Muscle of leg (tissue), 11 donors: ENCODE measurements around the gene NKX2-1. TPM values are rescaled to one million over a fixed set of nuclear protein-coding genes. Genes with fewer than 3 reads are reported as not detected.

Experiments
- DNase-seq: peaks from one replicate; pipeline ENCODE4 v3.0.0; 2013
- H3K27ac ChIP-seq: one replicate; pipeline ENCODE4 v1.5.1; 2013; ENCODE audit warnings: mild to moderate bottlenecking, low read length, control low read depth
- H3K27me3 ChIP-seq: one replicate; pipeline ENCODE4 v1.6.1; 2013; ENCODE audit warnings: low read length; ENCODE audit not compliant: control insufficient read depth, insufficient read depth
- H3K36me3 ChIP-seq: one replicate; pipeline ENCODE4 v1.6.1; 2013; ENCODE audit warnings: low read length; ENCODE audit not compliant: control insufficient read depth, insufficient read depth
- H3K4me1 ChIP-seq: one replicate; pipeline ENCODE4 v1.6.1; 2013; ENCODE audit warnings: low read length; ENCODE audit not compliant: control insufficient read depth, insufficient read depth
- H3K4me3 ChIP-seq: one replicate; pipeline ENCODE4 v1.5.1; 2013; ENCODE audit warnings: low read length, control low read depth
- H3K9me3 ChIP-seq: replicated peaks from 2 replicates; pipeline ENCODE4 v1.6.1; 2013; ENCODE audit warnings: low read depth, low read length; ENCODE audit not compliant: control insufficient read depth
- WGBS: methylation state at CpG from one replicate; pipeline ENCODE4 v1.1.5; 2013; ENCODE audit warnings: missing lambda C conversion rate; ENCODE audit not compliant: insufficient coverage; 5-methylcytosine and 5-hydroxymethylcytosine counted together
- polyA plus RNA-seq, 8 donors: library from polyadenylated mRNA; unstranded; fragments of 120-200 nt; gene quantifications; one replicate each; pipeline versions ENCODE4 v1.2.1 to v1.2.3, GENCODE V29; 2013; ENCODE audit warnings: inconsistent platforms in 1 of 8, low replicate concordance in 1 of 8; ENCODE audit not compliant: insufficient read length in 8 of 8, insufficient read depth in 1 of 8
- total RNA-seq: library from RNA; stranded (reverse); fragments of 120-200 nt; gene quantifications from one replicate; pipeline ENCODE4 v1.2.4, GENCODE V29; 2013

Gene NKX2-1
- total and polyA plus RNA-seq, 9 donors = 4.2 TPM; not detected in 8

DNA sequence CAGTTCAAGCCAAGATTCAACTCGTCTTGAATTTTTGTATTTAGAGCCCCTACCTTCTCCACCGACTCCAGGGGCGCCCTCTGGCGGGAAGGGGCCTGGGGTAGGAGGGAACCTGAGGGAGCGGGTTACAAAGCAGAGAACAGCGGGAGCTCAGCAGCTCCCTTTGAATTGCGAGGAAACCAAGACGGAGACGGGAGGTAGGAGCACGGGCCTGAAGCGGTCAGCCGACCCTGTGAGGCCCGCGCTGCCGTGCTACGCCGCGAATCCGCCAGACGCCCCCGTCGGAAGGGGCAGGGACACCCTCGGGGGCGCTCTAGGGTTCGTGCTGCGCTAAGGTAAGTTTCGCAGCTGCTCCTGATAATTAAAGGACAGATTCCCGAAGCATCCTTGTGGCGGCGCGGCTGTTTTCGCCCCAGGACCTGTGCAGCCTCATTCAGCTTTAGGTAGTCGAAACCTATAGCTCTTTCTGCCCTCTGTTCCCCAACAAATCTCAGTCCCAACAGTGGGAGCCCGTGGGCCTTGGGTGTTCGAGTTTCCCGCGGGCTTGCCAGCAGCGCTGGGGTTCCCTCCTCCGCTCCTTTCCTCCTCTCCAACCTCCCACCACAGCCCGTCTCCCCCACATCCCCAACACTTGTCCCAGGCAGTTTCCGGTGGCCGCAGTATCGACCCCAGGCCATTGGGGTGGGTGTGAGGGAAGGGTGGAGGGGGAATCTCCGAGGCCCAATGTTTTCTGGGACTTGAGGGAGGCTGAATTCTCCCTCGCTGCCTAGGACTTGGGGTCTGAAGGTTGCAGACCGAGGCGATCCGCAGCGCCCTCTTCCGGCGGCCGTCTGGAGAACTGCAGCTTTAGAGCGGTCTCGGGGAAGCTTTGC lies 5.1 kb upstream of the NKX2-1 start:
- no peak for DNase-seq
- Histone ChIP-seq H3K4me3 (no peak overlapping the region), H3K27ac (no peak overlapping the region), H3K27me3 (peaks cover 82% of the 10 kb centered on the region), H3K36me3 (no peaks in the 10 kb centered on the region), H3K4me1 (peaks cover 11% of the 10 kb centered on the region), H3K9me3 (no peaks in the 10 kb centered on the region)
- WGBS = 2% methylated on average over 45 of the region's 54 CpGs

DNA sequence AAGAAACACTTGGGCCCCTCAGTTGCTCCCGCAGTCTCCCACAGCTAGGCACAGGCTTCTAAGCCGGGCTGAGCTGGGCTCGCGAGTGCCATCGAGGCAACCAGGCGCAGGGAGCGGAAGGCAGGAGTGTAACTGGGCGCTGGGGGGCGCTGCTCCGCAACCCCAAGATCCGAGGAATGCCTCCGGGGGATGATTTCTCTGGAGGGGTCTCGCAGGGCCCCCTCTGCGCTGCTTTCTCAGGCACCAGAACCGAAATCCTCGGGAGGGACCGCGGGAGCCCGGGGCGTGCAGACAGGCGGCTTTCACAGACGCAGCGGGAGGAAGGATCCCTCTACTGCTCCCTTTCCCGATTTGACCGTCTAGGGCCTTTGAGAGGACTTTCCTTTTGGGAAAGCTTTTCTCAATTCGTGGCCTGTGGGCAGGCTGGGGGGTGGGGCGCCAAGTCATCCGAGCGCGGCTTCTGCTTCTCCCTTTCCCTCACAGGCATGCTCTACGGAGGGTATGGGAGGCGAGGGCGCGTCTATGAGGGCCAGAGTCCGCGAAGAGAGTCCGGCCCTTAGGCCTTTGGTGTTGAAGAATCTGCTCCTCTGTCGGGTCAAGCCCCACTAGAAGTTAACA lies 4.3 kb upstream of the NKX2-1 start:
- WGBS = 2% methylated on average over 22 of the region's 38 CpGs
- Histone ChIP-seq H3K9me3 (no peaks in the 10 kb centered on the region), H3K27ac (no peak overlapping the region), H3K4me3 (no peak overlapping the region), H3K36me3 (no peaks in the 10 kb centered on the region), H3K4me1 (peaks cover 18% of the 10 kb centered on the region), H3K27me3 (peaks cover 90% of the 10 kb centered on the region)
- no peak for DNase-seq

DNA sequence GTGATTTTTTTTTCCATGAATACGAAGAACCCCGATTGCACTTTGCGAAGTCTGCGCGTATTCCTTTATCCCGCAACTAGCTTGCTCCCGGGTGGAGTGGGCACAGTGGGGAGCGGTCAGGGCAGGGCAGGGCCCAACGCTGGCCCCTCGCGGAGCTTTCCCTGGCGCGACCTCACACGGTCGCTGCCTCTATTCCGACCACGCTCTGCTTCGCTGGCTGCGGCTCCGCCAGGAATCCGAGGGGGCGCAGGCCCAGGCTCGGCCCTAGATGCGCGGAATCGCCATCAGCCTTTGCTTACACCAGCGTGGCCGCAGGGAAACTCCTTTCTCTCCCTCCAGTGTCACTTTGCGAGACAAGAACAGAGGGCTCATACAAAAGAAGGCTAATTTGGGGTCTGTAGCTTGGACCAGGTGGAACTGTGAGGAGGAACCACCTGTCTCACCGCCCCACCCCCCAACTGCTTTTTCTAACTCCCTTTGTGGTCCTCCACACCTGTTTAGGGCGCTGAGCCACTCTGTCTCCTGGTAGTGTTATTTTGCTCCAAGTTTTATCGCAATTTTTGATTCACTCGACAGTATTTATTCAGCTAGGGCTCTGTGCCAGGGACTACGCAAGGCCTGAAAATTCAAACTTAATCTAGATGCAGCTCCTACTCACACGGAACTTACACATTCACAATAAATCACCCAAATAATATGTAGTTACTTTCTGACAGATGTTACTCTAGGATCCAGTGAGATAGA lies 3.1 kb upstream of the NKX2-1 start:
- WGBS = 3% methylated on average over 27 of the region's 35 CpGs
- H3K27ac ChIP-seq = no peak overlapping the region
- no peaks in the 10 kb centered on the region for H3K36me3 ChIP-seq
- no peak for DNase-seq
- H3K4me1 ChIP-seq = peaks cover 22% of the 10 kb centered on the region
- H3K4me3 ChIP-seq = no peak overlapping the region
- H3K9me3 ChIP-seq = no peaks in the 10 kb centered on the region
- peaks cover 99% of the 10 kb centered on the region for H3K27me3 ChIP-seq

DNA sequence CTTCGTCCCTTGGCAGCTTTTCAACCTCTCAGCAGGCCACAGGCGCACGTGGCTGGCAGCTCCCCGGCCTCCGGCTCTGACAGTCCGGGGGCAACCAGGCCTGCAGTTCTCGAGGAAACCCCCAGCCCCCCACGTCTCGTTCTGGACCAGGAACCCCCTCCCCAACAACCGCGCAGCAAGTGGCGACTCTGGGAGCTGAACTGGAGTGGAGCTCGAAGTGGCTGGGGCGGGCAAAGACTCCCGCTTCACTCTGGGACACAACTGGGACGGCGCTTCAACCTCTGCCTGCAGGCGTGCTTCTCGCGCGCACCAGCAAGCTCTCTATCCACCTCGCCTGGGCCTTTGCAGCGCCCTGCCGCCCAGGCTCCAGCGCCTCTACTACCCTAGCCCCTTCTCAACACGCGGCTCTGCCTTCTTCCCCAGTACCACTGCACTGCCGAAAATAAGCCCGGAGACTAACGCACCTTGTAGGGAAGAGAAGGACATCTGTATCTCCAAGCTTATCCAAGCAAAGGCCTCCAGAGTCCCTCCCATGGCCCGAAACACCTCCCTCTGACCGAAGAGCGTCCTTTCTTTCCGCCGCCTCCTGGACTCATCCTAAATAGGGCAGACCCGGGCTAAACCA lies 2.4 kb upstream of the NKX2-1 start:
- H3K9me3 ChIP-seq = no peaks in the 10 kb centered on the region
- no peak overlapping the region for H3K27ac ChIP-seq
- H3K4me3 ChIP-seq = no peak overlapping the region
- H3K4me1 ChIP-seq = peaks cover 22% of the 10 kb centered on the region
- H3K27me3 ChIP-seq = peaks cover 99% of the 10 kb centered on the region
- no peaks in the 10 kb centered on the region for H3K36me3 ChIP-seq
- WGBS = 3% methylated on average over 27 of the region's 36 CpGs
- no peak for DNase-seq

DNA sequence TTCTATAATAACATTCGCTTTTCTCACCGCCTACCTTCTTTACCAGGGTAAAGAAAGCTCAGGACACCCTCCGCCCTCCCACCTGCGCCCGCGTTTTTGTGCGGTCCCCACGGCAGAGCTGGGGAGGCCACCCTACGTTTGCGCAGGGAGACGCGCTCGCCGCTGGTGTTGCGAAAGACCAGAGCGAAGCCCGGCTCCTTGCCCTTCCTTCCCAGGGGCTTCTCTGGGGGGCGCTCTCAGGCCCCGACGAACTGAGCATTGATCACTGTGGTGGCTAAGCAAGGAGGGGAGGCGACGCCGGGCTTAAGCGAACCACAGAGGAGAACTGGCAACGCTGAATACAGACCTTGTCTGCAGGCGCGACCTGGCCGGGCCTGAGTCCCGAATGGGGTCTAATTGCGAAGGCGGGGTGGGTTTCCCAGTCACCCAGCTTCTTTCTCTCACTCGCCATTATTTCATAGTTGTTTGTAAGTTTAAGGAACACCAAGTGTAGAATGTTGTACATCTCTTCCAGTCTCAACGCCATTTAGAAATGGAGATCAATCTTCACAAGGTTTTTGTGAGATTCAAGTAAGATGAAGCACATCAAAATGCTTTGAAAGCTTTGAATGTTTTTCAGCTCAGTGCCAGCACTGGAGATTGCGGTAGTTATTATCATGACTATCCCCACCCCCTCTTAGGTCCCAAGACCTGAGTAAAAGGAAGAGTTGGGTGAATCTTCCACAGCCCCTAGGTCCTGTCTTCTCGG lies 1.7 kb upstream of the NKX2-1 start:
- Histone ChIP-seq H3K4me1 (peaks cover 22% of the 10 kb centered on the region), H3K27me3 (peaks cover 98% of the 10 kb centered on the region), H3K27ac (no peak overlapping the region), H3K9me3 (no peaks in the 10 kb centered on the region), H3K36me3 (no peaks in the 10 kb centered on the region), H3K4me3 (no peak overlapping the region)
- 3% methylated on average over 29 of the region's 35 CpGs for WGBS
- no peak for DNase-seq

DNA sequence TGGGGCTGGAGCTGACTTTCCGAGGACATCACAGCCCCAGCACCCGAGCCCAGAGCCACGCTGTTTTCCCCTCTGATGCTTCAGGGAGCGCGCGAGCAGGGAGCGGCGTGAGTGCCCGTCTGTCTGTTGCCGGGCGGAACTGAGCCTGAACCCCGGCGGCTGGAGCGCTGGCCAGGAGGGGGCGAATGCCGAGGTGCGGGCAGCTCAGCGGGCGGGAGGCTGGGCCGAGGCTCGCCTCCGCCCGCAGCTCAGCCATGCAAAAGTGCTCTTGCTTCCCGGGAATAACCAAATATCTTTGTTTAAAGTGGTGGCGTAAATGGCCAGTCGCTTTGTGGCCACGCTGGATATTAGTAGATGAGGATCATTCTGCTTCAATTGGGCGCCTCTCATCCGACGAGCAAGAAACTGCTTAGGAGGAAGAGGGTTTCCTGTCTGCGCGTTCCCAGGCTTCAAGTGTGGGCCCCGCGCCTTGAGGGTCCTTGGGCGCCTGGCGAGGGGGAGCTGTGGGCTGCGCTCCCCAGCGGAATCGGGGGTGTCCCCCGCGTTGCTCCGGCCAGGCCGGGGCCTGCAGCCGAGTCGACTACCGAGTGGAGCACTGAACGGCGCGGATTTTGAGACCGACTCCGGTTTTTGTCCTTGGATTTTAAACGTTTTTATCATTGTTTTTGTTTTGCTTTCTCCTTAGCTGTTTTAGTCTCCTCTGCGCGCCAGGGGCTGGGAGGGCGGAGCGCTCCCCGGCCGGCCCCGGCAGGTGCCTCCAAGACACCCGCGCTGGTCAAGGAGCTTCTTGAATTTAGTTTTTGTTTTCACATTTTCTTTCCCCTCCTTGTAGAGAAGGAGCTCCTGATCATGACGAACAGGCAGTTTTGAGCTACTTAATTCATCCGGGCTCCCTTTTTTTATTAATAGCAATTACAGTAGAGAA lies 831 bp upstream of the NKX2-1 start:
- no peaks in the 10 kb centered on the region for H3K9me3 ChIP-seq
- H3K4me1 ChIP-seq = peaks cover 22% of the 10 kb centered on the region
- peaks cover 99% of the 10 kb centered on the region for H3K27me3 ChIP-seq
- DNase-seq = no peak
- H3K36me3 ChIP-seq = no peaks in the 10 kb centered on the region
- H3K27ac ChIP-seq = no peak overlapping the region
- H3K4me3 ChIP-seq = peak overlapping the region; percentile 17
- WGBS = under 1% methylated on average over 58 of the region's 63 CpGs

DNA sequence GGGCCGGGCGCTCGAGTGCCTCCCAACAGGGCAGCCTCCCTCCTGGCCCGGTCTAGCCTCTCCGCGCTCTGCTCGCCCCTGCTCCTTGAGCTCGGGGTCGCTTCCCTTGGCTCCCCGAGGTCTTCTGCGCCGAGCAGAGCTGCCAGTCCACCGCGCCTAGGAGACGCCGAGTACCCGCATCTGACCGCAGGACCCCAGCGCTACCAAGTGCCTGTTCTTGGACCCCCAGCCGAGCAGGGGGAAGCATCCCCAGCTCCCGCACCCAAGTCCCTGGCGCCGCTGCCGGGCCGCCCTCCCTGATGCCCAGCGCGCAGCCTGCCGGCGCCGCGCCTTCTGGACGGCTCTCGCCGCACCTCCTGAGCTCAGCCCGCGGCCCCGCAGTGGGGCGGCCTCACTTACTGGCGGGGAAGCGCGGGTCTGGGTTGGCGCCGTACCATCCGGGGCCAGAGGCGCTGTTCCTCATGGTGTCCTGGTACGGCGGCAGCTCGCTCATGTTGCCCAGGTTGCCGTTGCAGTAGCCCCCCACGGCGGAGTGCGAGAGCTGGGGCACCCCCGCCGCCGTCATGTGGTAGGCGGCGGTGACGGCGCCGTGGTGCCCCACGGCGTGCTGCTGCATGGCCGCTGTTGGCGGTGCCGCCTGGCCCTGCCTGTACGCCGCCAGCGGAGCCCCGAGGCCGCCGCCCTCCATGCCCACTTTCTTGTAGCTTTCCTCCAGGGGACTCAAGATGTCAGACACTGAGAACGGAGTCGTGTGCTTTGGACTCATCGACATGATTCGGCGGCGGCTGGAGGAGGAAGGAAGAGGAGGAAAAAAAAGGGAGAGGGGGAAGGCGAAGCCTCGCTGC lies 1.2 kb downstream of the NKX2-1 start:
- H3K27ac ChIP-seq = no peak overlapping the region
- peaks cover 22% of the 10 kb centered on the region for H3K4me1 ChIP-seq
- H3K27me3 ChIP-seq = peaks cover 99% of the 10 kb centered on the region
- no peaks in the 10 kb centered on the region for H3K9me3 ChIP-seq
- no peak overlapping the region for H3K4me3 ChIP-seq
- WGBS = under 1% methylated on average over 78 of the region's 79 CpGs
- H3K36me3 ChIP-seq = no peaks in the 10 kb centered on the region
- no peak for DNase-seq

DNA sequence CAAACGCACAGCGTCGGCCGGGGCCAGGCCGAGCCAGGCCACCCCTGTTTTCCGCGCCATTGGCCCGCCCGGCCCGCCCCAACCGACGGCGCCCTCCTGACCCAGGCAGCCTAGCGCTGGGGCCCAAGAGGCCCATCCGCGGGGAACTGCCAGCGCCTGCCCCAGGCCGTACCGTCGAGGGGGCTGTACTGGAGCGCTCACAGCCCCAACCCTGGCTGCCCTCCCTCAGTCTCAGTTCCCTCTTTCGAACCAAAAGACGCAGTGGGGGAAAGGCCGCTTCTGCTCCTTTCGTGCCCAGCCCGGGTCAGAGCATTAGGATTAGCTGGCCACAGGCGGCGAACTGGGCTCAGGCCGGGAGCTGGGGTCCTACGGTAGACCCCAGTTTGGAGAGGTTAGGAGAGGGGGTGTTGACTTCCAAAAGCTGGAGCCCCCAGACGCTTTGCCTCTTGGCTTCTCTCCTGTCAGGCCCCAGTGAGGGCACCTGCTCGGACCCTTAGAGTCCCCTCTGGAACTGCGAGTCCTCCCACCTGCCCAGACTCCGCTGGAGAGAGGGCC lies 1.9 kb downstream of the NKX2-1 start:
- H3K4me3 ChIP-seq = no peak overlapping the region
- H3K36me3 ChIP-seq = no peaks in the 10 kb centered on the region
- H3K9me3 ChIP-seq = no peaks in the 10 kb centered on the region
- H3K4me1 ChIP-seq = peaks cover 22% of the 10 kb centered on the region
- no peak for DNase-seq
- WGBS = 2% methylated on average over 25 of the region's 34 CpGs
- no peak overlapping the region for H3K27ac ChIP-seq
- H3K27me3 ChIP-seq = peaks cover 99% of the 10 kb centered on the region
